Cardiac septum (tissue), 1 donor: ENCODE results near the gene HRAS. TPM values are rescaled to one million over a fixed set of nuclear protein-coding genes. Genes with fewer than 3 reads are reported as not detected.

Experiments used
- DNase-seq: peaks from one replicate; pipeline ENCODE4 v3.0.0-alpha.2; 2020; ENCODE audit warnings: low spot score
- intact Hi-C: fragments of 100-400 bp; cut with DNase I; formaldehyde crosslinking; loops from one replicate; pipeline ENCODE4 v1.14.0; 2022
- total RNA-seq: library from RNA; stranded (reverse); fragmentation: NEBNext Ultra II Directional; extraction: Animal tissue kit (Norgen Biotek cat#: 25700); gene quantifications from one replicate; pipeline ENCODE4 v1.2.1, GENCODE V29; 2021
- donor health status: DM: no; HTN: no; CAD: no.

Gene HRAS
- total RNA-seq, 1 donor from 2014 or later = 75.9 TPM

DNA sequence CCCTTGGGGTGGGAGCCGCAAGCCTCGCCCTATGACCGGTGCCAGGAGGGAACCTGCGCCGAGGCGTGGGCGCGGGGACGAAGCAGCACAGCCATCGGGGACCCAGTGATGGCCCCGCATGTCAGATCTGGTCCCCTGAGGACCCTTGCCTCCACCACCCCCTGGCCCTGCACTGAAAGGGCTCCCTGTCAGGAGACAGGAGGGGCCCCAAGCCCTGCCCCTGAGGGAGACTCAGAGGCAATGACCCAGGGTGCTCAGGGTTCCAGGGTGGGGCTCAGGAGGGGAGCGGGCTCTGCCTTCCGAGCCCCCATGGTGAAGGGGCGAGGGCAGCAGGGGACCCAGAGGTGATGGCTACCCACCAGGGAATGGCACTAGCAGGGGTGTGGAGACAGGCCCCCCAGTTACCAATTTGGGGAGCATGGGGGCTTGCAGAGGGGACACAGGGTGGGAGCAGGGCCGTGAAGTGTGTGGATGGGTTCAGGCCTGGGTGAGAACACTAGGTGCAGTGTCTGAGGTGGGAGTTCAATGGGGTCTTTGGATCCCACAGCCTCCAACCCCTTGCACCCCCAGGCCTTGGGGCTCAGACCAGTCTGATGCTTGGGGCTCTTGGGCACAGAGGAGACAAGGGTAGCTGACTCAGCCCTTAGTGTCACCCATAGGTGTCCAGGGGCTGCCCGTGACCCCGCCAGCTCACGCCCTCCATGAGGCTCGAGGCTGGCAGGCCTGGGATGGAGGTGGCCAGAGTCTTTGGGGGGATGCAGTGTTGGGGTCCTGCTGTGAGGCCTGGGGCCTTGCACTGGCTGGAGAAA lies 2.5 kb upstream of the HRAS start:
- intact Hi-C loops = no loop called here
- DNase-seq = no peak

GRCh38 chr11:536841-537621 lies 1.7 kb upstream of the HRAS start, which contains the start of gene LRRC56:
Gene LRRC56, plus strand, starts transcription at chr11:537527. Its CDS starts 3,158 bp downstream, at chr11:540685.
- peak; percentile 83 for DNase-seq
- intact Hi-C loops = no loop called here

DNA sequence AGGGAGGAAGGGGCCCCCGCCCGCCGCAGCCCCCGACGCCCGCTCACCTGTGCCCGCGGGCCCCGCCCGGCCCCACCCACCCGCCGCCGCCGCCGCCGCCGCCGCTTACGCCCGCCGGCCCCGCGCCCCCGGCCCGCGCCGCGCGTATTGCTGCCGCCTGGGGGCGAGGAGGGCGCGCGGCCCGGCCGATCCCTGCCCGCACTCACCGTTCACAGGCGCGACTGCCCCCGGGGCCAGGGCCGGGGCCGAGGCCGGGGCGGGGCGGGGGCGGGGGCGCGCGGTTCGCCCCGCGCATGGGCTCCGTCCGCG lies 212 bp downstream of the HRAS start:
- intact Hi-C loops = loop anchor here (1.0 kb wide), 1 partner anchor 41 kb away; the partner anchor contains the start of gene PHRF1
- no peak for DNase-seq

GRCh38 chr11:534396-535209 lies 773 bp downstream of the HRAS start:
- intact Hi-C loops = loop anchor here (1.0 kb wide), 1 partner anchor 42 kb away; the partner anchor contains the start of gene PHRF1

DNA sequence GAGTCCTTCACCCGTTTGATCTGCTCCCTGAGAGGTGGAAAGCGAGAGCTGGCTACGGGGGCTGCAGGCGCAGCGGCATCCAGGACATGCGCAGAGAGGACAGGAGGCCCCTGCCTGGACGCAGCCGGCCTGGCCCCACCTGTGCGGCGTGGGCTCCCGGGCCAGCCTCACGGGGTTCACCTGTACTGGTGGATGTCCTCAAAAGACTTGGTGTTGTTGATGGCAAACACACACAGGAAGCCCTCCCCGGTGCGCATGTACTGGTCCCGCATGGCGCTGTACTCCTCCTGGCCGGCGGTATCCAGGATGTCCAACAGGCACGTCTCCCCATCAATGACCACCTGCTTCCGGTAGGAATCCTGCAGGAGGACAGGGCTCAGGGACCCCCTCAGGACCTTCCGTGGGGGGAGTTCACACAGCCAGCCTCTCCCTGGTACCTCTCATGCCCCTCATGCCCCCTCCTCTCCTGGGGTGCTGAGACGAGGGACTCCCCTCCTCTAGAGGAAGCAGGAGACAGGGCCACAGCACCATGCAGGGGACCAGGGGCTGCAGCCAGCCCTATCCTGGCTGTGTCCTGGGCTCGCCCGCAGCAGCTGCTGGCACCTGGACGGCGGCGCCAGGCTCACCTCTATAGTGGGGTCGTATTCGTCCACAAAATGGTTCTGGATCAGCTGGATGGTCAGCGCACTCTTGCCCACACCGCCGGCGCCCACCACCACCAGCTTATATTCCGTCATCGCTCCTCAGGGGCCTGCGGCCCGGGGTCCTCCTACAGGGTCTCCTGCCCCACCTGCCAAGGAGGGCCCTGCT lies 1.6 kb downstream of the HRAS start:
- intact Hi-C loops = no loop called here
- DNase-seq = no peak

More at GRCh38 chr11:534396-535209, 773 bp downstream of the HRAS start:
- no peak for DNase-seq

DNA sequence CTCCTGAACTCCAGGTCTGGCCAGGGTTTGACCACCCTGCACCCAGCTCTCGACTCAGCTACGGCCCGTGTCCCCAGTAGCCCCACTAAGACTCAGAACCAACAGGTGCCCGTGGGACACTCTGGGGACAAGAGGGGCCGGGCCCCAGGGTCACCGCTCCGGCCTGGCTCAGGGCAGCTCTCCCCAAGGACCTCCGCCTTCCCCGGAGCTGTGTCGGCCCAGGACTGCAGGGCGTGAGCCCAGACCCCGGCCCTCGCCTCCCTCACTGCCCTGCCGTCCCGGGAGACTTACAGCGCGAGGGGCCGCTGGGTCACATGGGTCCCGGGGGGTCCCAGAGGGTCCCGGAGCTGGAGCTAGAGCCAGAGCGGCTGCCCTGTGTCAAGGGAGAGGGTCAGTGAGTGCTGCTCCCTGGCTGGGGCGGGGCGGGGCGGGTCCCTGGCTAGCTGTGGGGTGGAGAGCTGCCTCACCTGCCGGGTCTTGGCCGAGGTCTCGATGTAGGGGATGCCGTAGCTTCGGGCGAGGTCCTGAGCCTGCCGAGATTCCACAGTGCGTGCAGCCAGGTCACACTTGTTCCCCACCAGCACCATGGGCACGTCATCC lies 2.3 kb downstream of the HRAS start:
- intact Hi-C loops = no loop called here
- no peak for DNase-seq

DNA sequence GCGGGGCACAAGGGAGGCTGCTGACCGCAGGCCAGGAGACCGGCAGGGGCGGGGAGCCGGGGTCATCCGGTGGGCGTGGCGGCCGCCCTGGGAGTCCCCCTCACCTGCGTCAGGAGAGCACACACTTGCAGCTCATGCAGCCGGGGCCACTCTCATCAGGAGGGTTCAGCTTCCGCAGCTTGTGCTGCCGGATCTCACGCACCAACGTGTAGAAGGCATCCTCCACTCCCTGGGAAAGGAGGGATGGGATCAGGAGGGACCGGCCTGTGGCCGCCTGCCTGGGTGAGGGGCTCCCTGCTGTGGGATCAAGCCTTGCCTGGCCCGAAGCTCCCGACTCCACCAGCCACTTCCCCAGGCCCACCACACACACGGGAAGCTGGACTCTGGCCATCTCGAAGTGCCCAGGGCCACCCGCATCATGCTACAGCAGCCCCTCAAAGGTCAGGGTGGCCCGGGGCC lies 2.8 kb downstream of the HRAS start:
- no peak for DNase-seq
- intact Hi-C loops = no loop called here

GRCh38 chr11:531919-532526 lies 3.4 kb downstream of the HRAS start:
- DNase-seq = no peak
- intact Hi-C loops = no loop called here

DNA sequence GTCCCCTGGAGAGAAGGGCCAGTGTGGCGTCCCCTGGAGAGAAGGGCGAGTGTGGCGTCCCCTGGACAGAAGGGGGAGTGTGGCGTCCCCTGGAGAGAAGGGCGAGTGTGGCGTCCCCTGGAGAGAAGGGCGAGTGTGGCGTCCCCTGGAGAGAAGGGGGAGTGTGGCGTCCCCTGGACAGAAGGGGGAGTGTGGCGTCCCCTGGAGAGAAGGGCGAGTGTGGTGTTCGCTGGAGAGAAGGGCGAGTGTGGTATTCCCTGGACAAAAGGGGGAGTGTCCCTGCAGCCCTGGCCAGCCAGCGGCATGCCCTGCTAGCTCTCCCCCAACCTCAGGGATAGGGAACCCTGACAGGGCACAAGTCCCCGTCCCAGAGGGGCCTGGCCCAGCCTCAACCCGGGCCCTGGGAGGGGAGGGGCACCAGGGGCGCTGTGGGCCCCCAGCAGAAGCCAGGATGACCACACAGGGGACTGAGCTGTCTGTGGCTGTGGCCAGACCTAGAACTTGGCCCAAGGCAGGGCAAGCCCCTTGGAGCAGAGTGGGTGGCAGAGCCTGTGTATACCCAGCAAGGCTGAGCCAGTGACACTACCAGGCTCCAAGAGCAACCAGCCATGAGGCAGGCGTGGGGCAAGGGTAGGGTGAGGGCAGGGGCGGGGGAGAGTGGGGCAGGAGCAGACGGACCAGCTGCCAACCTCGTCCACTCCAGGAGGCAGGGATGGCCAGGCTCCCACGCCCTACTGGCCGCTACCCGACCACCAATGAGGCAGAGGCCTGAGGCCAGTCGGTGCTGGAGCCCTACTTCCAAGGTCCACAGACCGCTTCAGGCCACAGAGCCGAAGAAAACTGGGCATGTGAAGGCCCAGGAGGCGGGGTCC lies 4.2 kb downstream of the HRAS start:
- no peak for DNase-seq
- intact Hi-C loops = no loop called here

- intact Hi-C loops = no loop called here
- no peak for DNase-seq
Observed at GRCh38 chr11:529728-530411, 5.5 kb downstream of the HRAS start.

GRCh38 chr11:528815-529727 lies 6.3 kb downstream of the HRAS start:
- DNase-seq = no peak
- intact Hi-C loops = no loop called here

DNA sequence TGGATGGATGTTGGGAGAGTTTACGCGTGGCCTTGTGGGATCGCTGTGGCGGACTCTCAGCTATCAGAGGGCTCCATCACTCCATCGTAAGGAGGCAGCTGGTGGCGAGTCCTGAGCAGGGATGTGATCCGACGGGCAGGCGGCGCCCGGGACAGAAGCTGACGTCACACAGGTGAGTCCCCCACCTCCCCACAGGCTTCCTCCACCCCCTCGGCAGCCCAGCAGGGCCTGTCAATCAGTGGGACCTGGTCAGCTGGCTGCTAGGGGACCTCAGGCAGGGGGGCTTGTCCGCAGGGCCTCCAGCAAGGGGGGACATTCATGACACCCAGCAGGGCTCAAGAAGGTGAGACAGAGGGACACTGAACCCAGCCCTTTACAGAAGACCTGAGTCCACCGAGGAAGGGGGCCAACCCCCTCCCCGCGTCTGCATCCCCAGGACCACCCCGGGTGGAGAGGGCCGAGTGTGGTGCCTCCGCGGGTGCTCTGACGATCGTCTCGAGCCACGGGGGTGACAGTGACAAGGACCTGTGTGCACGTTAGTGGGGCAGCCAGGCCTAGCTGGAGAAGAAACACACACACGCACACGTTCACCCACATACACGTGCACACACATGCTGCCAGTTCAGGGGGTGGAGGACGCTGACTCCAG lies 7.1 kb downstream of the HRAS start:
- intact Hi-C loops = no loop called here
- DNase-seq = no peak

- intact Hi-C loops = no loop called here
- no peak for DNase-seq
Observed at GRCh38 chr11:526192-526591, 9.2 kb downstream of the HRAS start.

GRCh38 chr11:521177-521688 lies 14.1 kb downstream of the HRAS start:
- no peak for DNase-seq
- intact Hi-C loops = no loop called here
